Measurements from ENCODE around the gene KIF5A.
"Not testable (repeated sequence)": the region's sequence is repeated elsewhere in the genome, so short reads cannot be mapped to it uniquely, and the experiment has no call there.

The KIF5A gene

GRCh38 chr12:57569858-57570257, 20.0 kb downstream of the KIF5A start:
- TF ChIP-seq CTCF (IDR thresholded peaks at IDR 0.05; ENCODE audit: low read depth, low read length): no peak
- H3K4me3 ChIP-seq (replicated peaks in 1 of 2; ENCODE audit: low read depth in 2 of 2, low read length in 2 of 2): no peak overlapping the region
- no peak for DNase-seq (ENCODE audit: low read depth in 2 of 2)

GRCh38 chr12:57570438-57570837, 20.6 kb downstream of the KIF5A start:
- not testable (repeated sequence) for DNase-seq (ENCODE audit: low read depth in 2 of 2); H3K4me3 ChIP-seq (replicated peaks in 1 of 2; ENCODE audit: low read depth in 2 of 2, low read length in 2 of 2)

DNA sequence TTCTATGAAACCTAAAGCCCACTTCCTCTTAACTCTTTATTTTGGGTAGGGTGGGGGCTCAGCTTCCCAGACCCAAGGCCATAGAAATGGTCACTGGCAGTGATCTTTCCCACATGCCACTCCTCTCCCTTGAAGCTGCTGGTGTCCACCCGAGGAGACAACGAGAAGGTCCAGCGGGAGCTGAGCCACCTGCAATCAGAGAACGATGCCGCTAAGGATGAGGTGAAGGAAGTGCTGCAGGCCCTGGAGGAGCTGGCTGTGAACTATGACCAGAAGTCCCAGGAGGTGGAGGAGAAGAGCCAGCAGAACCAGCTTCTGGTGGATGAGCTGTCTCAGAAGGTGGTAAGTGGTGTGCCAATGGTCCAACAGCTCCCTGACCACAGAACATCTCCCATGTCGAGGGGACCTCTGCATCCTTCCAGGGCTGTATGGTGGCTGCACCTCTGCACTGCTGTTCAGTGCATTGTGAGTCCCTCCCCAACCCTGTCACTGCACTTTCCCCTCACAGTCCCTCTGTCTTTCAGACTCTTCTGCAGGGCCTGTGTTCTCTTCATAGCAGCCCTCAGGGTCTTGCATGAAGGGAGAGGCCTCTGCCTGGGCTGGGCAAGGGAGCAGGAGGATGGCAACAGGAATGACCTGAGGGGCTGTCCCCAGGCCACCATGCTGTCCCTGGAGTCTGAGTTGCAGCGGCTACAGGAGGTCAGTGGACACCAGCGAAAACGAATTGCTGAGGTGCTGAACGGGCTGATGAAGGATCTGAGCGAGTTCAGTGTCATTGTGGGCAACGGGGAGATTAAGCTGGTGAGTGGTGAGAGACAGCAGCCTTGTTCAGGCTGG, 22.3 kb downstream of the KIF5A start:
- no peak for TF ChIP-seq CTCF (IDR thresholded peaks at IDR 0.05; ENCODE audit: low read depth, low read length)
- no peak overlapping the region for H3K4me3 ChIP-seq (replicated peaks in 1 of 2; ENCODE audit: low read depth in 2 of 2, low read length in 2 of 2)
- no peak for DNase-seq (ENCODE audit: low read depth in 2 of 2)

- no peak for DNase-seq (ENCODE audit: low read depth in 2 of 2)
- no peak overlapping the region for H3K4me3 ChIP-seq (replicated peaks in 1 of 2; ENCODE audit: low read depth in 2 of 2, low read length in 2 of 2)
- no peak for TF ChIP-seq CTCF (IDR thresholded peaks at IDR 0.05; ENCODE audit: low read depth, low read length)
These were observed 25.0 kb downstream of the KIF5A start for GRCh38 chr12:57574795-57575194.

DNA sequence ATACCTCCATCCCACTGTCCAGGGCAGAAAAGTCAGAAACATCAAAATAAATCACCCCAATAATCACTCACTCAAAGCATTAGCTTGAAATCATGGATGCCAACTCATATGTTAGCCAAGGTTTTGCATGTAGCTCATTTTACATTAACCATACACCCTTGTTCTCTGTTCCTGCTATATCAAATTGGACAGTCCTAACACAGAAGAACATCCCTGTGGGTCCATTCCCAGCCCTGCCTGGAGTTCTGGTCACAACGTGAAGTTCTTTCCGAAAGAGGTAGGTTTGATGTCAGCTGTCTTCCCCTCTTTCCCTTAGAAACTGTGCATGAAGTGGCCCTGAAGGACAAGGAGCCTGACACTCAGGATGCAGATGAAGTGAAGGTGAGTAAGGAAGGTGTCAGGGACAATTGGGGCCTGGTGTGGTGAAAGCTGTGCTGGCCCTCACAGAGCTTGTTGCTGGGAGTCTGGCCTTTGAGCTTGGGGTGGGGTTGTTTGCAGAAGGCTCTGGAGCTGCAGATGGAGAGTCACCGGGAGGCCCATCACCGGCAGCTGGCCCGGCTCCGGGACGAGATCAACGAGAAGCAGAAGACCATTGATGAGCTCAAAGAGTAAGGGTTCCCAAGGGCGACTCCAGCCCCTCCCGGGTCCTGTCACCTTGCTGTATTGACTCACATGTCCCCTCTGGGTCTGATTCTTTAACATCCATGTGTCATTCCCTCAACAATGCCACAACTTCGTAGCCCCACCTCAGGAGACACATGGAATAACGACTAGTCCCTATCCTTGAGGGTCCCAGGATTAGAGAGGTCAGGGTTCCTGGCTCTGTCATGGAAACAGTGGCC, 26.1 kb downstream of the KIF5A start:
- no peak for DNase-seq (ENCODE audit: low read depth in 2 of 2)
- no peak for TF ChIP-seq CTCF (IDR thresholded peaks at IDR 0.05; ENCODE audit: low read depth, low read length)
- H3K4me3 ChIP-seq (replicated peaks in 1 of 2; ENCODE audit: low read depth in 2 of 2, low read length in 2 of 2): no peak overlapping the region

- TF ChIP-seq CTCF (IDR thresholded peaks at IDR 0.05; ENCODE audit: low read depth, low read length): no peak
- no peak overlapping the region for H3K4me3 ChIP-seq (replicated peaks in 1 of 2; ENCODE audit: low read depth in 2 of 2, low read length in 2 of 2)
- peak in 1 of 2 donors; percentile 29 for DNase-seq (ENCODE audit: low read depth in 2 of 2)
These were observed 26.8 kb downstream of the KIF5A start for GRCh38 chr12:57576613-57577160.

Data from cardiac fibroblast (primary cell).